ENCODE data around the gene REX1BD.
A peak's percentile ranks its signal among the peaks of the same experiment; 100 is the strongest.

REX1BD gene

DNA sequence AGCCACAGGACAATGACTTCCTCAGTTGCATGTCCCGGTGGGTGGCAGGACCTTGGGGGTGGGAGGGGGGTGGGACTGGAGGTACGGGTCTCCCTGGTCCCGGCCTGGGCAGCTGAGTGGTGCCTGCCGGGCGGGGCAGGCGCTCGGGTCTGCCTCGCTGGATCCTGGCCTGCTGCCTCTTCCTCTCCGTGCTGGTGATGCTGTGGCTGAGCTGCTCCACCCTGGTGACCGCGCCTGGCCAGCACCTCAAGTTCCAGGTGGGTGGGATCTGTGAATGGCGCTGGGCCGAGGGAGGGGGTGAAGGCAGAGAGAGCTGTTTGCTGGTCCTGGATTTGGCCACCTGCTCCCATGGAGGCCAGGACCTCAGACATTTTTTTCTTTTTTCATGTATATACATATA lies 29.6 kb downstream of the REX1BD start:
- DNase-seq: no peak

DNA sequence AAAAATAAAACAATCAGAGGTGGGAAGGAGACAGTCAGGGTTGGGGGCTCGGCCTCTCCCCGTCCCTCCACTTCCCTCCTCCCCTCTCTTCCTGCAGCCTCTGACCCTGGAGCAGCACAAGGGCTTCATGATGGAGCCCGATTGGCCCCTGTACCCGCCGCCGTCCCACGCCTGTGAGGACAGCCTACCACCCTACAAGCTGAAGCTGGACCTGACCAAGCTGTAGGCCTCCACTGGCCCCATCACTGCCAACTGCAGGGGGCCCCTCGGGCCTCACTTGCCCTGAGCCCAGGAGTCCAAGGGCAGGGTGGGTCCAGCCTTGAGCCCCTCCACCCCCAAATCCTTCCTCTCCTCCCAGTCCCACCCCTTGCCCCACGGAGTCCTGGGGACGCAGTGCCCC lies 31.7 kb downstream of the REX1BD start:
- DNase-seq: no peak

DNA sequence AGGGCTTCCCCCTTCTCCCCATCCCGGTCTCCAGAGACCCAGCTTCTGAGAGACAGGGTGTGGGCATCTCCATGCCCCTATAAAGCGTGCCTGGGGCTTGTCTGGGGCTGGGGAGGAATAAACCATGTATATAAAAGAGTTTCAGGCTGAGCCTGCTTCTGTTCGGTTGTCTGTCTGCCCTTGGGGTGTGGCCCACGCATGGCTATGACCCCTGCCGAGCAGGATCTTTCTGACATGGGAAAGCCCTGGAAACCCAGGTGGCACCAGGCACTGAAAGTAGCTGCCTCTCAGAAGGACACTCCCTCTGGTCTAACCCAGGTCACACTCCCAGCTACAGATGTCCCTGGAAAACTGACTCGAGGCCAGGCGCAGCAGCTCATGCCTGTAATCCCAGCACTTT lies 32.3 kb downstream of the REX1BD start:
- DNase-seq: no peak

DNA sequence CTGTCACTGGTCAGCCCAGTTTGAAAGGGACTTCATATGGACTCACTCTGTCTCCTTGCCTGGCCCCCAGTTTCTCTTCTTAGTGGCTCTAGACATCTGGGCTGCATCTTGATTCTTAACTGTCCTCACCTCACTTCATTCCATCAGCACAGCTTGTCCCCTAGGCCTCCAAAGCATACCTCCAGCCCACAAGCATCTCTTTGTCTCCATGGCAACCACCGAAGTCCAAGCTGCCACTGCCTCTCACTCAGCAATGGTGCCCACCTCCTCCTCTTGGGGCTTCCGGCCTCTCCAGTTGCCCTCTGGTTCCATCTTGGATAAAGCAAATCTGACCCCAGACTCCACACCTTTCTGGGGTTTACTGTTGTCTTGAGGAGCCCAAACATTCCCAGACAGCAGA lies 38.3 kb downstream of the REX1BD start:
- DNase-seq: no peak

DNA sequence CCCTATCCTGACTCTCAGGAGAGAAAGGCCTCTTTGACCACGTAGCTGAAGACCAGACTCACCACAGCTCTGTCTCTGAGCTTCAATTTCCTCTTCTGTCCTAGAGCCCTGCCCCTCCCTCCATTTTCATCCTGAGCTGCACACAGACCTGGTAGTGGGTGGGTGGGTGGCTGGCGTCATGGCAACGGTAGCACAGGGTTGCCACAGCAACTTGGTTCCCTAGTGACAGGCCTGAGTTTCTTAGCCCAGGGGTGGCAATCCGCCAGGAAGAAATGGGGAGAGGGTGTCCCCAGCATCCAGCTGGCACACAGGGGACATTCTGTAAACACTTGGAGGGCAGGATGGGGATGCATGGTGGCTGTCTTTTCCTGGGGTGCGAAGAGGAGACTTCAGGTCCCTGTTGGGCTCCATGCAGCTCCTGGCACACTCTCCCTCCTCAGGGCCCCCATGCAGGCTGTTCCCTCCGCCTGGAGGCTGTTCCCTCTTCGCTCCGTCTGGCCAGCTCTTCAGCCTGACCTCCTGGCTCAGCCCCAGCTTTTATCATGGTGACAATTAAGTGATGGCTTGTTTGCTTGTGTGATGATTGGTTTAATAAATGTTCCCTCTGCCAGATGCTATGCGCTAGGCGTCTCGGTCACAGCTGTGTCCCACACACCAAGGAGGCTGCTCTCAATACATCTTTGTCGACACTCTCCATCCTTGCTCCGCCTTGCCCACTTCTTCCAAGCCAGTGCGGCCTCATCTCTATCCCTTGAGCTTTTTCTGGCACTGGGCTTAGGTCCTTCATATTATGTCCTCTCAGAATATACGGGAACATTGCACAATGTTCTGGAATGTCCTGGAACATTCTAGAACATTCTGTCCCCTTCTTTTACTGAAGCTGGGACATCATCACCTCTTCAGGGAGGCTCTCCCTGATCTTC lies 40.8 kb downstream of the REX1BD start:
- no peak for DNase-seq

DNA sequence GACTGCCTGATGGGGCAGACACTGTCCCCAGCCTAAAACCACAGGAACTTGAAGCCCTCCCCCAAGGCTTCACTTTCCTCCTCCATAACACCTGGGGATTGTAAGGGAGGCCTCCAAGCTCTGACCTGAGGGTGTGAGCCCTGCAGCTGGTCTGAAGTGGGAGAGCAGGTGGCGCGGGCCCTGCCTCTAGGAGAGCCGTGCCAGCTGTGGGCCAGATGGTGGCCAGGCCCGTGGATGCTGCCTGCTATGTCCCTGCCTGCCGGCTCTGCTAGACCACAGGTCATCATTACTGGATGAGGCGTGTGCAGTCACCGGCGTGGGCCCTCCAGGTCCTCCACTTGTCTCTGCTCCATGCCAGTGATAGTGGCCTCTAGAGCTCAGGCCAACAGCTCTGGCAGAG lies 44.7 kb downstream of the REX1BD start:
- DNase-seq: peak; percentile 90

DNA sequence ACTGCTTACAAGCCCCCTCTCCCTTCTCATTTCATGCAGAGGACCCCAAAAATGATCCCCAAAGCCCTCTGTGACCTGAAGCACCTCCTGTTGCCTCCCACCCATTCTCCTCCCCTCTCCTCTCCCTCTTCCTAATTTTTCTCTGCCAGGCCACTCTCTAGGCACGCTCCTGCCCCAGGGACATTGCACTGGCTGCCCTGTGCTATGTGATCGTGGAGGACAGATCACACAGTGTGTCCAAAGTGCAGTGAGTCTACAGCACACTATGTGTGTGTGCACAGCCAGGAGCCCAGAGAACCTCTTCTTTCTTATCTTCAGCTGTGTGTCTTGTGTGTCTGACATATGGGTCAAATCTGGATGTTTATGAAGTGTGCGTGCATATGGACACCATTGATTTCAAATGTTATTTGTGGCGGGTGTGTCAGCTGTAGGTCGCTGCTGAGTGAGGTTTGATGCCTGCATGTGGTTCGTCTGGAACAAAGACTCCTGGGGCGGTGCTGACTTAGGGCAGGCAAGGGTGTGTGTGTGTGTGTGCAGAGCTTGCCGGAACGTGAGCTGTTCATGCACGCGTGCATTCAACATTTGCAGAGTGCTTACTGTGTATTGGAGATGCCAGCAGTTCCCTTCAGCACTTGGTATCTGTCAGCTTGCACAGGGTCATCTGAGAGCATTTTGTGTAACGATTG lies 46.2 kb downstream of the REX1BD start:
- DNase-seq: no peak

DNA sequence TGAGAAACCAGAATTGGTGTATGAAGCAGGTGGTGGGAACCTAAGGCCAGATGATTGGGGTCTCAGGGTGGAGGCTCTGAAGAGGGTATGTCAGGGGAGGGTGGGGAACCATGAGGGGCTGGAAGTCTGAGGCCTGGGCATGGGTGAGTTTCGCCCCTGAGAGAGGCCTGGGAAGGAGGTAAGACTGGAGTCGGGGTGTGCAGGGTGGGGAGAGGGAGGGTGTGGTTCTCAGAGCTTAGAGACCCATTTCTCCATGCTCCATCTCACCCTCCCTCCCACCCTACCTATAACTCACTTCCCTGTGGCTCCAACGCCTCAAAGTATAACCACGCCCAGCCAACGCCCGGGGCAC lies 47.2 kb downstream of the REX1BD start:
- no peak for DNase-seq

DNA sequence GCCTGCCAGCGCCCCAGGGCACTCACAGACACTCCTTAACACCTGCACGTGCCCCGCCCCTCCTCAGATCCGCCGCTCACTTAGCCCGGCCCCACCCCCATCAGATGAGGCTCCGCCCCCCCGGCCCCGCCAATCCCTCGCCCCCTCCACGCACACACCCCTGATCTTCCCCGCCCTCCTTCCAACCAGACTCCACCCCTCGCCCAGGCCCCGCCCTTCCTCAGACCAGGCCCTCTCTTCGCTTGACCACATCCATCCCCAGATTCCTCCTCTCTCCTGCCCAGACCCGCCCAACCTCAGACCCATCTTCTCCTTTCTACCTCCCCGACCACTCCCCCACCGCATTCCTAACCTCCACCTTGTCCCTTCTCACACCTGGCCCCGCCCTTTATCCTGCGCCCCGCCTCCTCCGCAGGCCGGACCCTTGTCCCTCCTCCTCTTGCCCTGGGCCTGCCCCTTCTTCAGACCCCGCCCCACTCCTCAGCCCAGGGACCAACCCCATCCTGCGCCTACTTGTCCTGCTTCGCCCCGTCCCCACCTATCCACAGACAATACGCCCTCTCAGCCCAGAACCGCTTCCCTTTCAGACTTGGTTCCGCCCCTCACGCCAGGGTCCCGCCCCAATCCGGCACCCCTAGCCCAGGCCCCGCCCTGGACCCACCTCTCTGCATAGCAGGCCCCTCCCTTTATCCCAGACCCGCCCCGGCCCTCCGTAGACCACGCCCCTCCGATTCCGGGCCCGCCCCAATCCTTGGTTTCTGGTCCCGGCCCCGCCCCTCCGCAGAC lies 47.8 kb downstream of the REX1BD start:
- peak; percentile 97 for DNase-seq

DNA sequence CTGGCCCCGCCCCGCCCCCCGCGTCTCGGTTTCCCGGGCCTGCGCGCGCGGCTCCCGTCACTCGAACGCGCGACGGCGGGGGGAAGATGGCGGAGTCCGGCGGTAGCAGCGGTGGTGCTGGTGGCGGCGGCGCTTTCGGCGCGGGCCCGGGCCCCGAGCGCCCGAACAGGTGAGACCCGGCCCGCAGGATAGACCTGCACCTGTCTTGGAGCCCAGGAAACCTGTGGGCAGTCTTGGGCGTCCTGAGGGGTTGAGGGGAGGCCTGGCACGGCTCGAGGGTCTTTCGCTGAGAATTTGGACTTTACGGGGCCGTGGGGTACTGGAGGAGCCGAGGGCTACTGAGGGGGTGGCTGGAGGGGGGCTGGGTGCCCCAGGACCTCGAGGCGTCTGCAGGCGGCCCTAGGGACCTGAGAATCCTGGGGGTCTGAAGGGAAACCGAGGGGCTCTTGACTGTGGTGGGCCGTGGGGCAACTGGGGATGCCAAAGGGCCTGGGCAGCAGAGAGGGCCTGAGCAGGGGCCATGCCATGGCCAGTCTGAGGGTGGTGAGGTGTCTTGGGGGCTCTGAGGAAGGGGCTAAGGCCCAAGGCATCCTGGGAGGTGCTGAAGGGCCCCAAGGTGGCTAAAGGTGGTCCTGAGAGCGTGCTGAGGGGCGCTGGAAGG lies 48.5 kb downstream of the REX1BD start, which contains the start of gene KLHL26:
Gene KLHL26 (plus strand): TSS at position 60 of the 661 bp plus-strand sequence. CDS start 27 bp downstream, at position 87.
- no peak for DNase-seq

DNA sequence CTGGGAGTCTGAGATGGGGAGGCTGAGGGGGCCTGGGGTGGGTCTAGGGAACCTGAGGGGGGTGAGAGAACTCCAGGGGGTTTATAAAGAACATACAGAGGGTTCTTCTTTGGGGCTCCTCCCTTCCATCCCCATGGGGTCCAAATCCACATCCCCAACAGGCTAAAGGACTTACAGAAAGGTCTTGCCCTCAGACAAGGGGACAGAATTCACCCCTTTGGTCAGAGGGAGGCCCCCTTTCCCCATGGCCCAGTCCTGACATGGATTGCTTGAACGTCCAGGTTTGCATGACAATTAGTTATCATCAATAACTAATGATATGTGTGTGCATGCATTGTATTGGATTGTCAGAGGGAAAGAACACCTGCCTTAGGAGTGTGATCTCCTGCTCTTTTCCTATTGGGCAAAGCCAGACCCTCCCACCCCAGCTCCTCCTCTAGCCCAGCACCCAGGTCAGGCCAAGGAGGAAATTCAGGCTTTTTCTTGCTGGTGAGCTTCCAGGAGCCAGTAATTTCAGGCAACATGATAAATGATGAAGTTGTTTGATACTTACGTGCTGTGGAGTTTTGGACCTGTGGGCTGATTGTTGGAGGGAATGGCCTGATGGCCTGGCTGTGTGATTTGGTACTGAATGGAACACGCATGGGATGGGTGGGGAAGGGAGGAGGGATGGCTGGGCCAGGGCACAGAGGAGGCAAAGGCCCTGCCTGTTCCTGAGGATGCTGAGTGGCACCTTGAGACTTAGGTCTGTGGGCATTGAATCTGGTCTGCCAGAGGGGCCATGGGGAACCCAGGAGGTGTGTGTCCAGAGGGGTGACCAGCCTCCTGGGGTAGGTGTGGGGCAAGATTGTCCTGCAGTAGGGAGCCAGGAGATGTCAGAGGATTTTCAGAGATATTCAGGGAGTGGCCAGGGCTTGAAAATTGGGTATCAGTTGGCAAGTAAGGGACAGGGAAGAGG lies 49.4 kb downstream of the REX1BD start:
- peak; percentile 39 for DNase-seq

DNA sequence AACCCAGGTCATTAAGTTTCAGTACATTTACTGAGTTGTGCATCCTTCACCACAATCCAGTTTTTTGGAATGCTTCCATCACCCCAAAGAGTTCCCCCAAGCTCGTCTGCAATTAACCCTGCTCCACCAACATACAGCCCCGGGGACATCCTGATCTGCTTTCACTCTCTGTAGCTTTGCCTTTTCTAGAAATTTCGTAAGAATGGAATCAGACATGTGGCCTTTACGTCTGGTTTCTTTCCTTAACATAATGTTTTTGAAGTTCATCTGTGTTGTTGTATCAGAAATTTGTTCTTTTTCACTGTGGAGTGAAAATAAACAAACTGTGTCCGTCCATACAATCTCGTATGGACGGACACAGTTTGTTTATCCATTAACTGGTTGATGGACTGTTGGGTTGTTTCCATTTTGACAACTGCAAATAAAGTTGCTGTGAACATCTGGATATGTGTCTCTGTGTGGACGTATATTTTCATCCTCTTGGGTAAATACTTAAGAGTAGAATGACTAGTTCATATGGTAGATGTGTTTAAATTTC lies 51.2 kb downstream of the REX1BD start:
- no peak for DNase-seq
